ENCODE data around the gene ANKRD50.

The ANKRD50 gene

GRCh38 chr4:124705393-124705792, 7.1 kb downstream of the ANKRD50 start:
- Histone ChIP-seq H3K4me2 (ENCODE audit: low read length) (no peak overlapping the region), H3K79me2 (ENCODE audit: control insufficient read depth, low read length) (peaks cover 3% of the 10 kb centered on the region; the same call in 1 of the 2 replicates), H3K9me2 (replicated peaks; ENCODE audit: control insufficient read depth, low read length) (no peaks in the 10 kb centered on the region), H4K20me1 (ENCODE audit: control insufficient read depth, insufficient read depth, low read depth, low read length) (no peaks in the 10 kb centered on the region), H3K36me3 (ENCODE audit: control insufficient read depth, low read length) (no peaks in the 10 kb centered on the region), H3F3A (ENCODE audit: control insufficient read depth, insufficient read depth) (peaks cover 10% of the 10 kb centered on the region), H3K9me3 (ENCODE audit: control insufficient read depth, insufficient read depth, low read length) (no peaks in the 10 kb centered on the region), H3K4me1 (ENCODE audit: control insufficient read depth, low read length) (peaks cover 29% of the 10 kb centered on the region), H3K27me3 (ENCODE audit: control insufficient read depth, low read length) (no peaks in the 10 kb centered on the region), H3K27ac (ENCODE audit: low read depth, low read length) (no peak overlapping the region), H3K4me3 (ENCODE audit: low read length) (no peak overlapping the region)
- TF ChIP-seq EZH2phosphoT487 (IDR thresholded peaks at IDR 0.05; ENCODE audit: borderline replicate concordance, low read length) (no peak), CTCF (IDR thresholded peaks at IDR 0.05; ENCODE audit: low read depth, low read length, poor library complexity, severe bottlenecking) (no peak)

- H3K4me2 ChIP-seq (ENCODE audit: low read length) = peak overlapping the region; percentile 80
- no peaks in the 10 kb centered on the region for H3K9me2 ChIP-seq (replicated peaks; ENCODE audit: control insufficient read depth, low read length)
- no peaks in the 10 kb centered on the region for H3K9me3 ChIP-seq (ENCODE audit: control insufficient read depth, insufficient read depth, low read length)
- H3K79me2 ChIP-seq (ENCODE audit: control insufficient read depth, low read length) = no peaks in the 10 kb centered on the region
- H3K27me3 ChIP-seq (ENCODE audit: control insufficient read depth, low read length) = no peaks in the 10 kb centered on the region
- peaks cover 26% of the 10 kb centered on the region for H3K4me1 ChIP-seq (ENCODE audit: control insufficient read depth, low read length)
- H3K36me3 ChIP-seq (ENCODE audit: control insufficient read depth, low read length) = no peaks in the 10 kb centered on the region
- peaks cover 10% of the 10 kb centered on the region for H3F3A ChIP-seq (ENCODE audit: control insufficient read depth, insufficient read depth)
- peak overlapping the region; percentile 15; the same call in 1 of the 2 replicates for H3K27ac ChIP-seq (ENCODE audit: low read depth, low read length)
- peak overlapping the region; percentile 66 for H3K4me3 ChIP-seq (ENCODE audit: low read length)
- no peaks in the 10 kb centered on the region for H4K20me1 ChIP-seq (ENCODE audit: control insufficient read depth, insufficient read depth, low read depth, low read length)
- TF ChIP-seq EZH2phosphoT487 (IDR thresholded peaks at IDR 0.05; ENCODE audit: borderline replicate concordance, low read length) = no peak
Observed at GRCh38 chr4:124703154-124703553, 9.4 kb downstream of the ANKRD50 start.

DNA sequence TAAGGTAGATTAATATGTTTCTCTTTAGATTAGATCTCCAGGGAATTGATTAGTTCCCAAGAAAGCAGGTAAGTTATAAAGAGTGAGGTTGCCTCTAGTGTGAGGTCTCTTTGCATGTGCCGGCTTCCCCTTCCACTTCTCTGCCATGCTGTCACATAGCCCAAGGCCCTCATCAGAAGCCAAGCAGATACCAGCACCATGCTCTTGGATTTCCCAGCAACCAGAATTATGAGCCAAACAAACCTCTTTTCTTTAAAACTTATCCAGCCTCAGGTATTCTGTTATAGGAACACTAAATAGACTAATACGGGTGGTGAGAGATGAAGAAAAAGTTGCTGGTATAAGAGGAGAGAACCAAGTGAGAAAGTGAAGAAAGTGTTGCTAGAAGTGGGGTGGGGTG, 15.1 kb downstream of the ANKRD50 start:
- H3K27ac ChIP-seq (ENCODE audit: low read depth, low read length) = no peak overlapping the region
- H3K4me3 ChIP-seq (ENCODE audit: low read length) = no peak overlapping the region
- H3K4me2 ChIP-seq (ENCODE audit: low read length) = no peak overlapping the region
- TF ChIP-seq CTCF (IDR thresholded peaks at IDR 0.05; ENCODE audit: low read depth, low read length, poor library complexity, severe bottlenecking) = no peak
- no peak for TF ChIP-seq EZH2phosphoT487 (IDR thresholded peaks at IDR 0.05; ENCODE audit: borderline replicate concordance, low read length)
- no peaks in the 10 kb centered on the region for H3K9me2 ChIP-seq (replicated peaks; ENCODE audit: control insufficient read depth, low read length)
- H3K27me3 ChIP-seq (ENCODE audit: control insufficient read depth, low read length) = no peaks in the 10 kb centered on the region
- H4K20me1 ChIP-seq (ENCODE audit: control insufficient read depth, insufficient read depth, low read depth, low read length) = no peaks in the 10 kb centered on the region
- no peaks in the 10 kb centered on the region for H3K9me3 ChIP-seq (ENCODE audit: control insufficient read depth, insufficient read depth, low read length)
- H3K36me3 ChIP-seq (ENCODE audit: control insufficient read depth, low read length) = no peaks in the 10 kb centered on the region
- no peaks in the 10 kb centered on the region for H3F3A ChIP-seq (ENCODE audit: control insufficient read depth, insufficient read depth)
- H3K4me1 ChIP-seq (ENCODE audit: control insufficient read depth, low read length) = peaks cover 6% of the 10 kb centered on the region
- no peaks in the 10 kb centered on the region for H3K79me2 ChIP-seq (ENCODE audit: control insufficient read depth, low read length)

DNA sequence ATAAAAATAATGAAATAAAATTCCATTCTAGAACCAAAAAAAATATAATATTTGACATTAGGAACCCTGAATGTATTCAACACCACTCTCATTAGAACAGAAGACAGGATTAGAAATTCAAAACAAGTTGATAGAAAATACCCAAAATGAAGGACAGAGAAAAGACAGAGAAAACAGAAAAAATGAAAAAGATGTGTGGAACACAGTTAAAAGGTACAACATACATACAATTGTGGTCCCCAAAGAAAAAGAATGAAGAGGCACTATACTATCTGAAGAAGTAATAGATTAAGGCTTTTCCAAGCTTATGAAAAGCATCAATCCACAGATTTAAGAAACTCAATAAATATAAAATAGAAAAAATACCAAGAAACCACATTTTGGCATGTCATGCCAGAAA, 16.4 kb downstream of the ANKRD50 start:
- H3K9me3 ChIP-seq (ENCODE audit: control insufficient read depth, insufficient read depth, low read length) = no peaks in the 10 kb centered on the region
- no peaks in the 10 kb centered on the region for H3K9me2 ChIP-seq (replicated peaks; ENCODE audit: control insufficient read depth, low read length)
- H3K36me3 ChIP-seq (ENCODE audit: control insufficient read depth, low read length) = no peaks in the 10 kb centered on the region
- no peak for TF ChIP-seq EZH2phosphoT487 (IDR thresholded peaks at IDR 0.05; ENCODE audit: borderline replicate concordance, low read length)
- no peak for TF ChIP-seq CTCF (IDR thresholded peaks at IDR 0.05; ENCODE audit: low read depth, low read length, poor library complexity, severe bottlenecking)
- H3K4me1 ChIP-seq (ENCODE audit: control insufficient read depth, low read length) = no peaks in the 10 kb centered on the region
- no peak overlapping the region for H3K27ac ChIP-seq (ENCODE audit: low read depth, low read length)
- no peak overlapping the region for H3K4me3 ChIP-seq (ENCODE audit: low read length)
- H3K4me2 ChIP-seq (ENCODE audit: low read length) = no peak overlapping the region
- H3K79me2 ChIP-seq (ENCODE audit: control insufficient read depth, low read length) = no peaks in the 10 kb centered on the region
- H3K27me3 ChIP-seq (ENCODE audit: control insufficient read depth, low read length) = no peaks in the 10 kb centered on the region
- no peaks in the 10 kb centered on the region for H3F3A ChIP-seq (ENCODE audit: control insufficient read depth, insufficient read depth)
- H4K20me1 ChIP-seq (ENCODE audit: control insufficient read depth, insufficient read depth, low read depth, low read length) = no peaks in the 10 kb centered on the region
